Activated CD4-positive, alpha-beta T cell treated with anti-CD3 and anti-CD28 coated beads, Interleukin-2, Interleukin-6, amounts not matched to agents 100 ng/mL and 50 ng/mL, durations not matched to agents 16 hours and 8 hours (primary cell): ENCODE data around the gene SBNO1.

Source experiments
- DNase-seq: peaks from one replicate; pipeline ENCODE4 v3.0.0-alpha.2; 2020

Gene SBNO1

GRCh38 chr12:123243671-123244262 lies 120.9 kb downstream of the SBNO1 start:
- DNase-seq = no peak

- no peak for DNase-seq
Observed at GRCh38 chr12:123242116-123242904, 122.3 kb downstream of the SBNO1 start.
